A172 (cell line): Measurements from ENCODE around the gene RCOR1. TPM values are rescaled to one million over a fixed set of nuclear protein-coding genes. Genes with fewer than 3 reads are reported as not detected.
A peak's percentile ranks its signal among the peaks of the same experiment; 100 is the strongest.

ENCODE experiments used
- DNase-seq: peaks from one replicate; pipeline ENCODE4 v3.0.0-alpha.2; 2015; ENCODE audit warnings: low spot score
- total RNA-seq: library from RNA; depleted of rRNA; stranded (reverse); fragments of >200 nt; shearing (Covaris generic); gene quantifications from 2 replicates; pipeline ENCODE4 v1.2.3, GENCODE V29; 2014

Gene RCOR1
- total RNA-seq, 1 experiment from 2014 or later, result 11.1 TPM

GRCh38 chr14:102678394-102678793 is 85.9 kb downstream of the RCOR1 start:
- no peak for DNase-seq

GRCh38 chr14:102683399-102684297 is 91.2 kb downstream of the RCOR1 start:
- no peak for DNase-seq

- no peak for DNase-seq
These were observed 91.8 kb downstream of the RCOR1 start for GRCh38 chr14:102684298-102684663.

GRCh38 chr14:102686196-102686801 is 93.8 kb downstream of the RCOR1 start:
- DNase-seq, result no peak

GRCh38 chr14:102688290-102688689 is 95.8 kb downstream of the RCOR1 start:
- no peak for DNase-seq

- no peak for DNase-seq
These were observed 98.2 kb downstream of the RCOR1 start for GRCh38 chr14:102690509-102691286.

GRCh38 chr14:102691763-102692162 is 99.3 kb downstream of the RCOR1 start:
- DNase-seq, result no peak

- no peak for DNase-seq
These were observed 99.9 kb downstream of the RCOR1 start for GRCh38 chr14:102692334-102692733.

- DNase-seq, result no peak
These were observed 100.7 kb downstream of the RCOR1 start for GRCh38 chr14:102693006-102693755.

- peak; percentile 42 for DNase-seq
These were observed 102.2 kb downstream of the RCOR1 start for GRCh38 chr14:102694530-102695166.

GRCh38 chr14:102695167-102695555 is 102.7 kb downstream of the RCOR1 start:
- DNase-seq, result no peak

GRCh38 chr14:102696332-102696731 is 103.9 kb downstream of the RCOR1 start:
- DNase-seq, result no peak

- DNase-seq, result no peak
These were observed 104.5 kb downstream of the RCOR1 start for GRCh38 chr14:102696856-102697495.

- no peak for DNase-seq
These were observed 105.1 kb downstream of the RCOR1 start for GRCh38 chr14:102697501-102697900.

- no peak for DNase-seq
These were observed 107.1 kb downstream of the RCOR1 start for GRCh38 chr14:102699416-102700110.

GRCh38 chr14:102708494-102708893 is 116.0 kb downstream of the RCOR1 start:
- DNase-seq, result no peak

GRCh38 chr14:102711207-102711606 is 118.8 kb downstream of the RCOR1 start:
- no peak for DNase-seq

GRCh38 chr14:102711946-102712345 is 119.5 kb downstream of the RCOR1 start:
- DNase-seq, result peak; percentile 2

GRCh38 chr14:102717276-102717675 is 124.8 kb downstream of the RCOR1 start:
- DNase-seq, result no peak

- no peak for DNase-seq
These were observed 130.2 kb downstream of the RCOR1 start for GRCh38 chr14:102722646-102723045.
